Prostate gland (tissue), 2 donors: ENCODE data around the gene CDC123.

Source experiments
- CTCF ChIP-seq, 4 experiments: fragments of 200-600 bp in 2 of 4; fragments of 450-650 bp in 2 of 4; sonication (generic) in 2 of 4; IDR thresholded peaks; 1 replicate in 3 of 4; 2 replicates in 1 of 4; pipeline ENCODE4 v1.5.1; 2016 to 2019; ENCODE audit warnings: antibody characterized with exemption in 4 of 4, mild to moderate bottlenecking in 2 of 4, moderate library complexity in 2 of 4
- POLR2A ChIP-seq: fragments of 450-650 bp; IDR thresholded peaks from one replicate; pipeline ENCODE4 v1.6.1; 2016; ENCODE audit warnings: antibody characterized with exemption, mild to moderate bottlenecking
- POLR2AphosphoS5 ChIP-seq: sonication (generic); formaldehyde crosslinking; IDR thresholded peaks from one replicate; pipeline ENCODE4 v1.6.1; 2017; ENCODE audit warnings: antibody characterized with exemption

GRCh38 chr10:12252882-12253546 lies 57.0 kb downstream of the CDC123 start:
- TF ChIP-seq POLR2A (no peak), CTCF (IDR thresholded peaks at IDR 0.05) (no peak), POLR2AphosphoS5 (no peak)
